Naive thymus-derived CD8-positive, alpha-beta T cell (primary cell): ENCODE measurements around the gene ZNF787. TPM values are rescaled to one million over a fixed set of nuclear protein-coding genes. Genes with fewer than 3 reads are reported as not detected.

ENCODE experiments used
- ATAC-seq, 2 donors: fragments of 150-1000 bp; cut with Tn5 transposase in 1 of 2; sonication (Bioruptor Pico), chemical (Tn5 transposase) in 1 of 2; 1 replicate in 1 of 2; 2 replicates in 1 of 2; pipeline ENCODE4 v1.10.0; 2021; ENCODE audit warnings: mild to moderate bottlenecking in 2 of 2, moderate library complexity in 2 of 2
- POLR2A ChIA-PET: fragments of 350-600 bp; sonication (Branson Sonifier 250); formaldehyde crosslinking; loops from one replicate; lab custom pipeline; 2021; ENCODE audit warnings: antibody characterized with exemption; lab: Charles Lee
- DNase-seq, 10 donors: peaks; one replicate each; pipeline versions ENCODE4 v3.0.0 to v3.0.0-alpha.2; 2020 to 2022
- H3K27ac Mint-ChIP-seq, 10 donors: one replicate each; pipeline ENCODE4 v1.8.0; 2020 to 2022; ENCODE audit warnings: mild to moderate bottlenecking in 10 of 10, mixed read lengths in 10 of 10, moderate library complexity in 4 of 10, inconsistent platforms in 1 of 10
- H3K27me3 Mint-ChIP-seq, 5 donors: one replicate each; pipeline ENCODE4 v1.8.0; 2021 to 2022; ENCODE audit warnings: mixed read lengths in 5 of 5
- H3K36me3 Mint-ChIP-seq, 3 donors: one replicate each; pipeline ENCODE4 v1.8.0; 2020 to 2022; ENCODE audit warnings: mixed read lengths in 3 of 3, mild to moderate bottlenecking in 2 of 3, inconsistent platforms in 1 of 3
- H3K4me1 Mint-ChIP-seq, 4 donors: one replicate each; pipeline ENCODE4 v1.8.0; 2021 to 2022; ENCODE audit warnings: mixed read lengths in 4 of 4
- H3K4me3 Mint-ChIP-seq, 10 donors: one replicate each; pipeline ENCODE4 v1.8.0; 2020 to 2022; ENCODE audit warnings: mild to moderate bottlenecking in 10 of 10, mixed read lengths in 10 of 10, moderate library complexity in 6 of 10, inconsistent platforms in 1 of 10
- H3K9me3 Mint-ChIP-seq, 9 donors: one replicate each; pipeline ENCODE4 v1.8.0; 2020 to 2022; ENCODE audit warnings: mixed read lengths in 9 of 9, mild to moderate bottlenecking in 3 of 9, inconsistent platforms in 1 of 9, moderate library complexity in 1 of 9
- polyA plus RNA-seq, 3 donors: library from polyadenylated mRNA; unstranded; fragments of 300-500 nt; fragmentation: Illumina TruSeq; gene quantifications; one replicate each; pipeline ENCODE4 v1.2.3, GENCODE V29; 2021
- total RNA-seq, 8 experiments: library from RNA in 2 of 8; stranded (reverse) in 2 of 8; gene quantifications; one replicate each; pipeline ENCODE4 v1.2.3 and lab custom pipeline; 2021 to 2026

Gene ZNF787
- total and polyA plus RNA-seq, 5 experiments from 2014 or later, result 0.49 to 29.4 (median 1.9) TPM

- H3K27me3 Mint-ChIP-seq, result peaks cover 4 to 14% (median 11%) of the 10 kb centered on the region in 5 donors
- no peak for DNase-seq
- ATAC-seq, result no peak
- H3K9me3 Mint-ChIP-seq, result peaks cover 0 to 2% (median 0%) of the 10 kb centered on the region in 9 donors
- H3K4me1 Mint-ChIP-seq, result peaks cover 3 to 13% (median 11%) of the 10 kb centered on the region in 4 donors
- no peak overlapping the region for H3K4me3 Mint-ChIP-seq
- POLR2A ChIA-PET, result no interaction called here
- no peak overlapping the region for H3K27ac Mint-ChIP-seq
- H3K36me3 Mint-ChIP-seq, result no peaks in the 10 kb centered on the region
Measured at GRCh38 chr19:56069642-56070041, 51.5 kb downstream of the ZNF787 start.

DNA sequence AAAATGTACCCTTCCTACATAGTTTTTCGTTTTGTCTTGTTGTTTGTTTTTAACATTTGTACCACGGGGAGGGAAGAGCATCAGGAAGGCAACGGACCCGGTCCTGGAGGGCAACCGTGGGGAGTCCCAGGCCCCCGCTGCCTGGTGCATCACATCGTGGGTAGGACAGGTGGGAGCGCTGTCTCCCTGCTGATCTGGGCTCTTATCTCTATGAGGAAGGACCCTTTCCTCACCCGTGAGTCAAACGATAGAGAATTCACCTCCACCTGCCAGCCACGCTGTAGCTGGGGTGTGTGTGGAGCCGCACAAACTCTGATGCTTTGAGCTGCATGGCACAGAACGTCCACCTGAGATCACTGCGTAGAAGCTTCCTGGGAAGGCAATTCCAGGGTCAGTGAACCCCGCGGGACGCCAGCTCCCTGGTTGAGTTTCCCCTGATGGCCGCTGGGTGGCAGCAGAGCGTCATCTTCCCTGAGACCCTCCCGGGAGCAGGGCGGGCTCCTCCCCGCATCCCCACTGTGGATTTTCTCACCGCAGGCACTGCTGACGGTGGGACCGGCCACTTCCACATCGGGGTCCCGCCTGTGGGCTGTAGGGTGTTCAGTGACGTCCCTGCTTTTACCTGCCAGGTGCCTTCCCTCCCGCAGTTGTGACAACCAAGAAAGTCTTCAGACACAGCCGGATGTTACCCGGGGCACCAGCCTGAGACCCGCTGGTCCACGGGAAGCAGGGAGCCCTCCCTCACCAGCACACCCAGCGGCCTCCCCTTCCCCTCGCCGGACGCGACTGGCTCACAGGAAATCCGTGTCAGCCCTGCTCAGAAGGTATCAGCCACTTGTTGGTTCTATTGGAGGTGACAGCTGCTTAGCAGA is 54.7 kb downstream of the ZNF787 start:
- peaks cover 21 to 34% (median 31%) of the 10 kb centered on the region in 5 donors for H3K27me3 Mint-ChIP-seq
- peaks cover 2 to 13% (median 11%) of the 10 kb centered on the region in 4 donors for H3K4me1 Mint-ChIP-seq
- peak; percentile 87 to 89 for ATAC-seq
- POLR2A ChIA-PET, result no interaction called here
- DNase-seq, result peak; percentile 36 to 74 (median 62)
- peaks cover 0 to 2% (median 0%) of the 10 kb centered on the region in 3 donors for H3K36me3 Mint-ChIP-seq
- peak overlapping the region in 6 of 10 donors; percentile 2 to 38 (median 23) for H3K27ac Mint-ChIP-seq
- peak overlapping the region; percentile 65 to 80 (median 74) for H3K4me3 Mint-ChIP-seq
- H3K9me3 Mint-ChIP-seq, result peaks cover 0 to 11% (median 0%) of the 10 kb centered on the region in 9 donors

DNA sequence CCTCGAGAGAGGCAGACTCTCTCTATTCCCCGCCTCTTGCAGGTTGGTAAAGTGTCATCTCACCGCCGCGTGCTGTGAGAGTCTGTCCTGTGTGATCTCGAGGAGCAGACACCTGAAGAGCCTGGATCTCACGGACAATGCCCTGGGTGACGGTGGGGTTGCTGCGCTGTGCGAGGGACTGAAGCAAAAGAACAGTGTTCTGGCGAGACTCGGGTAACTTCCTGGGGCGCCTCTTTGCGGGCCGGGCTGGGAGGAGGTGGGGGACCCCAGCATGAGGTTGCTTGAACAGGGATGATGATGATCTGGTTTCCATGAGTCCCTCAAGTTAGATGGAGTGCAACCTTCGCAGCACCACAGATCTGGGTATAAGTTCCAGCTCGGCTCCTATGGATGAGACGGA is 67.5 kb downstream of the ZNF787 start:
- Mint-ChIP-seq H3K27ac (no peak overlapping the region), H3K4me1 (no peaks in the 10 kb centered on the region), H3K4me3 (no peak overlapping the region), H3K9me3 (peaks cover 0 to 26% (median 5%) of the 10 kb centered on the region in 9 donors), H3K36me3 (peaks cover 0 to 5% (median 0%) of the 10 kb centered on the region in 3 donors), H3K27me3 (peaks cover 13 to 41% (median 28%) of the 10 kb centered on the region in 5 donors)
- ATAC-seq, result no peak
- POLR2A ChIA-PET, result no interaction called here
- no peak for DNase-seq

Other genes starting within 250 kb of the ZNF787 start
- not detected for gene NLRP13, start 189.0 kb downstream of the ZNF787 start, total RNA-seq
- gene NLRP13, start 189.0 kb downstream of the ZNF787 start, polyA plus RNA-seq, result not detected
- not detected for gene NLRP8, start 173.5 kb downstream of the ZNF787 start, total RNA-seq
- not detected for gene NLRP8, start 173.5 kb downstream of the ZNF787 start, polyA plus RNA-seq
- not detected for gene NLRP5, start 134.5 kb downstream of the ZNF787 start, total RNA-seq
- not detected for gene NLRP5, start 134.5 kb downstream of the ZNF787 start, polyA plus RNA-seq
- 10 to 100 TPM; 42.2 to 49.4 TPM for gene ZNF444, start 20.0 kb upstream of the ZNF787 start, total RNA-seq
- gene ZNF444, start 20.0 kb upstream of the ZNF787 start, polyA plus RNA-seq, result 10 to 100 TPM; 12.9 to 26.9 (median 19.2) TPM
- not detected for gene GALP, start 54.7 kb upstream of the ZNF787 start, total RNA-seq
- not detected for gene GALP, start 54.7 kb upstream of the ZNF787 start, polyA plus RNA-seq
- not detected for gene ZSCAN5B, start 76.5 kb upstream of the ZNF787 start, total RNA-seq
- not detected for gene ZSCAN5B, start 76.5 kb upstream of the ZNF787 start, polyA plus RNA-seq
- not detected for gene ZSCAN5C, start 81.0 kb upstream of the ZNF787 start, total RNA-seq
- not detected for gene ZSCAN5C, start 81.0 kb upstream of the ZNF787 start, polyA plus RNA-seq
- not detected for gene EDDM13, start 151.5 kb upstream of the ZNF787 start, total RNA-seq
- 1 to 10 TPM in 2 of 3 donors, not detected in 1; 1.5 to 3.0 TPM for gene EDDM13, start 151.5 kb upstream of the ZNF787 start, polyA plus RNA-seq
- gene ZSCAN5A, start 193.5 kb upstream of the ZNF787 start, total RNA-seq, result 10 to 100 TPM; 12.3 to 12.4 TPM
- gene ZSCAN5A, start 193.5 kb upstream of the ZNF787 start, polyA plus RNA-seq, result 1 to 10 TPM; 7.4 to 8.9 (median 7.4) TPM